Keratinocyte (primary cell): ENCODE measurements around the gene FRS2. TPM values are rescaled to one million over a fixed set of nuclear protein-coding genes. Genes with fewer than 3 reads are reported as not detected.

ENCODE experiments used
- DNase-seq: peaks from one replicate; pipeline ENCODE4 v3.0.0-alpha.2; 2011; ENCODE audit warnings: low read depth, missing footprints, low spot score
- FAIRE-seq: peaks from 2 replicates; lab custom pipeline; 2011; peaks lifted over from hg19 to GRCh38; lab: Jason Lieb, UNC
- H2AFZ ChIP-seq: 2 replicates; pipeline ENCODE4 v1.6.0; 2012; ENCODE audit warnings: low read length, control low read depth, inconsistent platforms; ENCODE audit not compliant: control insufficient read depth
- H3K27ac ChIP-seq: 2 replicates; pipeline ENCODE4 v1.5.1; 2011; ENCODE audit warnings: low read length; ENCODE audit not compliant: control insufficient read depth, insufficient read depth
- H3K27me3 ChIP-seq: 3 replicates; pipeline ENCODE4 v1.6.0; 2011; ENCODE audit warnings: low read length; ENCODE audit not compliant: control insufficient read depth, insufficient read depth; ENCODE audit errors: extremely low read depth
- H3K36me3 ChIP-seq, 2 experiments: 2 replicates in 1 of 2; 3 replicates in 1 of 2; pipeline ENCODE4 v1.5.1; 2011; ENCODE audit warnings: low read length in 2 of 2, mild to moderate bottlenecking in 1 of 2; ENCODE audit not compliant: control insufficient read depth in 2 of 2, insufficient read depth in 2 of 2; ENCODE audit errors: extremely low read depth in 1 of 2
- H3K4me1 ChIP-seq: 3 replicates; pipeline ENCODE4 v1.5.1; 2011; ENCODE audit warnings: low read length; ENCODE audit not compliant: control insufficient read depth, insufficient read depth; ENCODE audit errors: extremely low read depth
- H3K4me2 ChIP-seq: 3 replicates; pipeline ENCODE4 v1.6.0; 2011; ENCODE audit warnings: low read depth, low read length; ENCODE audit not compliant: control insufficient read depth, insufficient read depth; ENCODE audit errors: extremely low read depth
- H3K4me3 ChIP-seq, 3 experiments: fragments of 200-600 bp in 1 of 3; sonication (generic) in 1 of 3; 2 replicates in 2 of 3; 3 replicates in 1 of 3; pipeline ENCODE4 v1.5.1; 2011 to 2016; ENCODE audit warnings: low read length in 3 of 3, mild to moderate bottlenecking in 3 of 3, control low read depth in 2 of 3, inconsistent platforms in 1 of 3, low read depth in 1 of 3, mixed read lengths in 1 of 3, mixed run types in 1 of 3, moderate library complexity in 1 of 3; ENCODE audit not compliant: control insufficient read depth in 2 of 3, insufficient read depth in 2 of 3; ENCODE audit errors: extremely low read depth in 1 of 3
- H3K79me2 ChIP-seq: 2 replicates; pipeline ENCODE4 v1.6.0; 2012; ENCODE audit warnings: low read length; ENCODE audit not compliant: control insufficient read depth, insufficient read depth
- H3K9ac ChIP-seq: 3 replicates; pipeline ENCODE4 v1.6.0; 2011; ENCODE audit warnings: low read length; ENCODE audit not compliant: control insufficient read depth, insufficient read depth; ENCODE audit errors: extremely low read depth
- H3K9me1 ChIP-seq: 3 replicates; pipeline ENCODE4 v1.6.0; 2011; ENCODE audit warnings: low read length; ENCODE audit not compliant: control insufficient read depth, insufficient read depth; ENCODE audit errors: extremely low read depth
- H3K9me3 ChIP-seq: 2 replicates; pipeline ENCODE4 v1.5.1; 2012; ENCODE audit warnings: low read depth, low read length; ENCODE audit not compliant: control insufficient read depth
- H4K20me1 ChIP-seq: 3 replicates; pipeline ENCODE4 v1.6.0; 2011; ENCODE audit warnings: low read length; ENCODE audit not compliant: control insufficient read depth, insufficient read depth; ENCODE audit errors: extremely low read depth
- CTCF ChIP-seq, 3 experiments: IDR thresholded peaks in 1 of 3; conservative IDR thresholded peaks in 1 of 3; optimal IDR thresholded peaks in 1 of 3; 2 replicates in 2 of 3; 3 replicates in 1 of 3; pipeline versions ENCODE3 to v1.5.1; 2011; ENCODE audit warnings: low read length in 3 of 3, mild to moderate bottlenecking in 3 of 3, moderate library complexity in 2 of 3, control low read depth in 1 of 3, inconsistent platforms in 1 of 3; ENCODE audit not compliant: insufficient read depth in 2 of 3; ENCODE audit errors: extremely low read depth in 1 of 3
- EZH2 ChIP-seq: IDR thresholded peaks from one replicate; pipeline ENCODE4 v1.6.1; 2012; ENCODE audit warnings: inconsistent platforms, mild to moderate bottlenecking, low read length, moderate library complexity
- dilution Hi-C: fragments of 300-500 bp; cut with MboI; formaldehyde crosslinking; loops from one replicate; pipeline ENCODE4 v1.7.0; 2020; ENCODE audit warnings: low sequenced_read_pairs; ENCODE audit not compliant: extremely low pct_ligation_motif_present
- polyA plus RNA-seq, 5 experiments: library from polyadenylated mRNA; depleted of rRNA in 3 of 5; stranded (reverse) in 3 of 5; stranded (forward) in 1 of 5; unstranded in 1 of 5; fragments of >200 nt; gene quantifications; 1 replicate in 1 of 5; 2 replicates in 3 of 5; 3 replicates in 1 of 5; pipeline versions ENCODE4 v1.2.1 to v1.2.3, GENCODE V29; 2011 to 2012; ENCODE audit warnings: missing spikeins in 2 of 5, low read depth in 1 of 5, low replicate concordance in 1 of 5

The FRS2 gene
- polyA plus RNA-seq, 1 donor (not counting 4 experiments of a cell fraction or from before 2014, with no cell fraction given): 28.6 TPM

- Histone ChIP-seq H3K9ac (no peak overlapping the region), H3K27me3 (peaks cover 16% of the 10 kb centered on the region), H3K4me3 (no peak overlapping the region), H3K79me2 (no peaks in the 10 kb centered on the region), H3K4me2 (no peak overlapping the region), H3K36me3 (no peaks in the 10 kb centered on the region), H3K9me3 (no peaks in the 10 kb centered on the region), H2AFZ (no peak overlapping the region), H4K20me1 (no peaks in the 10 kb centered on the region), H3K4me1 (no peaks in the 10 kb centered on the region), H3K9me1 (no peaks in the 10 kb centered on the region), H3K27ac (no peak overlapping the region)
- TF ChIP-seq CTCF (optimal IDR thresholded peaks at IDR 0.05 in 1 of 3, IDR thresholded peaks at IDR 0.05 in 1 of 3, conservative IDR thresholded peaks at IDR 0.05 in 1 of 3; ENCODE audit: extremely low read depth in 1 of 3, insufficient read depth in 2 of 3, low read length in 3 of 3) (no peak), EZH2 (no peak)
- dilution Hi-C loops: no loop called here
- no peak for FAIRE-seq
- no peak for DNase-seq
These were observed 150.7 kb downstream of the FRS2 start for GRCh38 chr12:69620921-69621320.

GRCh38 chr12:69621551-69621950, 151.4 kb downstream of the FRS2 start:
- dilution Hi-C loops: no loop called here
- H3K9me3 ChIP-seq: no peaks in the 10 kb centered on the region
- no peaks in the 10 kb centered on the region for H3K9me1 ChIP-seq
- H3K79me2 ChIP-seq: no peaks in the 10 kb centered on the region
- H4K20me1 ChIP-seq: no peaks in the 10 kb centered on the region
- no peak for DNase-seq
- no peak overlapping the region for H3K27ac ChIP-seq
- H2AFZ ChIP-seq: no peak overlapping the region
- FAIRE-seq: no peak
- H3K36me3 ChIP-seq: no peaks in the 10 kb centered on the region
- no peaks in the 10 kb centered on the region for H3K4me1 ChIP-seq
- TF ChIP-seq EZH2 (no peak), CTCF (optimal IDR thresholded peaks at IDR 0.05 in 1 of 3, IDR thresholded peaks at IDR 0.05 in 1 of 3, conservative IDR thresholded peaks at IDR 0.05 in 1 of 3; ENCODE audit: extremely low read depth in 1 of 3, insufficient read depth in 2 of 3, low read length in 3 of 3) (no peak)
- peaks cover 16% of the 10 kb centered on the region for H3K27me3 ChIP-seq
- no peak overlapping the region for H3K9ac ChIP-seq
- H3K4me3 ChIP-seq: no peak overlapping the region
- H3K4me2 ChIP-seq: no peak overlapping the region
